WTC11 (cell line): ENCODE measurements around the gene GOLGA6L10.
"Not testable (repeated sequence)": the region's sequence is repeated elsewhere in the genome, so short reads cannot be mapped to it uniquely, and the experiment has no call there.

Experiments
- ATF1 ChIP-seq: sonication (generic); formaldehyde crosslinking; IDR thresholded peaks from 2 replicates; pipeline ENCODE4 v1.8.1; 2023; ENCODE audit warnings: mild to moderate bottlenecking, moderate library complexity, missing genetic modification reagents
- CREM ChIP-seq: sonication (generic); formaldehyde crosslinking; IDR thresholded peaks from 2 replicates; pipeline ENCODE4 v1.8.1; 2022; ENCODE audit warnings: mild to moderate bottlenecking, missing genetic modification reagents, moderate library complexity
- CTCF ChIP-seq: fragments of 200-600 bp; IDR thresholded peaks from 2 replicates; pipeline ENCODE4 v1.8.0; 2022; ENCODE audit warnings: antibody characterized with exemption
- FOXJ3 ChIP-seq: sonication (generic); formaldehyde crosslinking; IDR thresholded peaks from 2 replicates; pipeline ENCODE4 v1.9.0; 2021; ENCODE audit warnings: missing genetic modification reagents, mild to moderate bottlenecking, borderline replicate concordance
- FOXP1 ChIP-seq: sonication (generic); formaldehyde crosslinking; IDR thresholded peaks from 2 replicates; pipeline ENCODE4 v1.8.0; 2022; ENCODE audit warnings: missing genetic modification reagents, mild to moderate bottlenecking, moderate library complexity, borderline replicate concordance
- GABPB1 ChIP-seq: sonication (generic); formaldehyde crosslinking; IDR thresholded peaks from 2 replicates; pipeline ENCODE4 v1.8.1; 2023; ENCODE audit warnings: mild to moderate bottlenecking, missing genetic modification reagents
- JUN ChIP-seq: sonication (generic); formaldehyde crosslinking; IDR thresholded peaks from 2 replicates; pipeline ENCODE4 v1.8.0; 2023; ENCODE audit warnings: mild to moderate bottlenecking, missing genetic modification reagents
- MAX ChIP-seq: sonication (generic); formaldehyde crosslinking; IDR thresholded peaks from 2 replicates; pipeline ENCODE4 v1.8.0; 2022; ENCODE audit warnings: mild to moderate bottlenecking, missing genetic modification reagents
- SMAD3 ChIP-seq: sonication (generic); formaldehyde crosslinking; IDR thresholded peaks from 2 replicates; pipeline ENCODE4 v1.8.0; 2022; ENCODE audit warnings: missing genetic modification reagents, mild to moderate bottlenecking, borderline replicate concordance
- USF1 ChIP-seq: sonication (generic); formaldehyde crosslinking; IDR thresholded peaks from 2 replicates; pipeline ENCODE4 v1.8.0; 2022; ENCODE audit warnings: mild to moderate bottlenecking, missing genetic modification reagents
- USF2 ChIP-seq: sonication (generic); formaldehyde crosslinking; IDR thresholded peaks from 2 replicates; pipeline ENCODE4 v1.8.1; 2023; ENCODE audit warnings: mild to moderate bottlenecking, missing genetic modification reagents, moderate library complexity
- ZNF121 ChIP-seq: sonication (generic); formaldehyde crosslinking; IDR thresholded peaks from 2 replicates; pipeline ENCODE4 v1.8.0; 2023; ENCODE audit warnings: missing genetic modification reagents
- ZNF138 ChIP-seq: sonication (generic); formaldehyde crosslinking; conservative IDR thresholded peaks from 2 replicates; pipeline ENCODE4 v1.8.1; 2022; ENCODE audit warnings: mild to moderate bottlenecking, moderate library complexity, missing genetic modification reagents

GRCh38 chr15:82331576-82332304 is 17.5 kb downstream of the GOLGA6L10 start:
- not testable (repeated sequence) for TF ChIP-seq SMAD3 (CRISPR knock-in tag); MAX (CRISPR knock-in tag); ATF1; ZNF138 (CRISPR knock-in tag); JUN; CTCF; USF1 (CRISPR knock-in tag); ZNF121 (CRISPR knock-in tag); FOXJ3 (CRISPR knock-in tag); FOXP1 (CRISPR knock-in tag); CREM (CRISPR knock-in tag); USF2; GABPB1 (CRISPR knock-in tag)
